IgD-negative memory B cell (primary cell): ENCODE measurements around the gene CXADR. TPM values are rescaled to one million over a fixed set of nuclear protein-coding genes. Genes with fewer than 3 reads are reported as not detected.
A peak's percentile ranks its signal among the peaks of the same experiment; 100 is the strongest.
"Not testable (repeated sequence)": the region's sequence is repeated elsewhere in the genome, so short reads cannot be mapped to it uniquely, and the experiment has no call there.

Source experiments
- H3K27ac Mint-ChIP-seq, 3 donors: one replicate each; pipeline ENCODE4 v1.8.0; 2020 to 2022; ENCODE audit warnings: mild to moderate bottlenecking in 3 of 3, mixed read lengths in 3 of 3, moderate library complexity in 1 of 3
- H3K27me3 Mint-ChIP-seq: one replicate; pipeline ENCODE4 v1.8.0; 2021; ENCODE audit warnings: mixed read lengths
- H3K36me3 Mint-ChIP-seq: one replicate; pipeline ENCODE4 v1.8.0; 2020; ENCODE audit warnings: mild to moderate bottlenecking, mixed read lengths
- H3K4me1 Mint-ChIP-seq, 3 donors: one replicate each; pipeline ENCODE4 v1.8.0; 2020 to 2022; ENCODE audit warnings: mixed read lengths in 3 of 3, mild to moderate bottlenecking in 1 of 3
- H3K4me3 Mint-ChIP-seq, 4 donors: one replicate each; pipeline ENCODE4 v1.8.0; 2020 to 2022; ENCODE audit warnings: mild to moderate bottlenecking in 4 of 4, mixed read lengths in 4 of 4, moderate library complexity in 3 of 4
- H3K9me3 Mint-ChIP-seq, 3 donors: one replicate each; pipeline ENCODE4 v1.8.0; 2020 to 2021; ENCODE audit warnings: mixed read lengths in 3 of 3, mild to moderate bottlenecking in 1 of 3
- polyA plus RNA-seq: library from polyadenylated mRNA; unstranded; fragments of 300-500 nt; fragmentation: Illumina TruSeq; gene quantifications from one replicate; pipeline ENCODE4 v1.2.3, GENCODE V29; 2021

CXADR gene
- polyA plus RNA-seq, 1 donor from 2014 or later, result not detected

GRCh38 chr21:17492415-17493168 is 20.3 kb upstream of the CXADR start:
- H3K36me3 Mint-ChIP-seq, result peaks cover 8% of the 10 kb centered on the region
- peaks cover 4% of the 10 kb centered on the region for H3K27me3 Mint-ChIP-seq
- no peaks in the 10 kb centered on the region for H3K4me1 Mint-ChIP-seq
- no peak overlapping the region for H3K27ac Mint-ChIP-seq
- H3K4me3 Mint-ChIP-seq, result no peak overlapping the region
- H3K9me3 Mint-ChIP-seq, result peaks cover 0 to 4% (median 2%) of the 10 kb centered on the region in 3 donors

GRCh38 chr21:17494051-17494450 is 18.8 kb upstream of the CXADR start:
- no peaks in the 10 kb centered on the region for H3K4me1 Mint-ChIP-seq
- no peak overlapping the region for H3K27ac Mint-ChIP-seq
- H3K27me3 Mint-ChIP-seq, result peaks cover 7% of the 10 kb centered on the region
- H3K4me3 Mint-ChIP-seq, result no peak overlapping the region
- peaks cover 8% of the 10 kb centered on the region for H3K36me3 Mint-ChIP-seq
- H3K9me3 Mint-ChIP-seq, result peaks cover 0 to 4% (median 2%) of the 10 kb centered on the region in 3 donors

DNA sequence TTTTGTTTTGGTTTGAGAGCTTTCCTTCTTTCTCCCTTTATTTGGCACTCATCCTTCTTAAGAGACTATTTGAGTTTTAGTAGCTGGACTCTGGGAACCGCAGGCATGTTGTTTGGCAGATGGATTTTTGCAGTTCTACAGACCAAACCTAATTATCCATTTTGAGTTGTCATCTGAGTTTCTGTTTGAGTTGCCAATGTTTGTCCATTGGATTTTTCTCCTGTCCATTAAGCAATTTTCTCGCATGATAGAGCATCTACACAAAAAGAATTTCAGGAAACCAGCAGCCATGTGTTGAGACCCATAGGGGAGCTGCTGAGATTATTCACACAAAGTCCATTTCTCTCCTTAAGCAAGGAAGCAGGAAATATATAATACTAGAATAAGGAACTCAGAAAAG is 17.2 kb upstream of the CXADR start:
- peaks cover 4% of the 10 kb centered on the region for H3K36me3 Mint-ChIP-seq
- no peaks in the 10 kb centered on the region for H3K4me1 Mint-ChIP-seq
- H3K27ac Mint-ChIP-seq, result no peak overlapping the region

DNA sequence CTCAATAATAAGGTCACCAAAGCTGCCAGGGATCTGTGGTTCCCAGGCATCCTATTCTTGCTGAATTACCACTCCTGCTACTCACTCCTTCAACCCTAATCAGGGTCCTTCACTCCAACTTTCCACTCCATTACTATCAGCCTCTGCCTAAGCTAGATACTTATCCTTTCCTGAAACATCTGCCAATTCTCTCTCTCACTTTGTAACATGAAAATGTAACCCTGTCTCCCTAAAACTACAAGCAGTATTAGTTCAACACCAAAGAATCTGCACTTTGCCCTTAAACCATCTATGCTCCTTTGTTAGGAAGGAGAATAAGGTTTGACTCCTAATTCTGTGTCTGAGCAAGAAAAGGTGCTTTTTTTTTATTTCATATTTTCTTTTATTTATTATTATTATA is 15.5 kb upstream of the CXADR start:
- Mint-ChIP-seq H3K4me3 (no peak overlapping the region), H3K4me1 (no peaks in the 10 kb centered on the region), H3K27ac (no peak overlapping the region), H3K36me3 (peaks cover 2% of the 10 kb centered on the region), H3K27me3 (peaks cover 9% of the 10 kb centered on the region), H3K9me3 (peaks cover 0 to 2% (median 2%) of the 10 kb centered on the region in 3 donors)

More for the DNA sequence above, 17.2 kb upstream of the CXADR start:
- Mint-ChIP-seq H3K4me3 (no peak overlapping the region), H3K9me3 (peaks cover 0 to 2% (median 2%) of the 10 kb centered on the region in 3 donors), H3K27me3 (peaks cover 9% of the 10 kb centered on the region)

DNA sequence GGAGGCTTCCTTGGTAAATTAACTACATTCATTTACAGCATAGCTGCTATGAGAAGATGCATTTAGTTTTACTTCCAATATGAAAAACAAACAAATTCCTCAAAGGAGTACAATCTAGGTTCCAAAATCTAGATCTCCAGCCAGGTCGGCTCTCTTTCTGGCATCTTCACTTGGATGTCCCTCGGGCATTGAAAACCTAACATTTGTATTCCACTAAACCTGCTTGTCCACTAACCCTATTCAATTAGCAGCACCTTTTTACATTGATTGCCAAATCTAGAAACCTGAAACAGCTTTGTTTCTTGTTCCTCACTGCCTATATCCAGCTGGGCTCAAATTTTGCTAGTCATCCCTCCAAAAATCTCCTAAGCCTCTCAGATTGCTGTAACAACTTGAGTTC is 14.3 kb upstream of the CXADR start:
- Mint-ChIP-seq H3K27me3 (peaks cover 7% of the 10 kb centered on the region), H3K4me1 (no peaks in the 10 kb centered on the region), H3K36me3 (peaks cover 2% of the 10 kb centered on the region), H3K27ac (no peak overlapping the region), H3K9me3 (peaks cover 0 to 3% (median under 1%) of the 10 kb centered on the region in 3 donors), H3K4me3 (no peak overlapping the region)

DNA sequence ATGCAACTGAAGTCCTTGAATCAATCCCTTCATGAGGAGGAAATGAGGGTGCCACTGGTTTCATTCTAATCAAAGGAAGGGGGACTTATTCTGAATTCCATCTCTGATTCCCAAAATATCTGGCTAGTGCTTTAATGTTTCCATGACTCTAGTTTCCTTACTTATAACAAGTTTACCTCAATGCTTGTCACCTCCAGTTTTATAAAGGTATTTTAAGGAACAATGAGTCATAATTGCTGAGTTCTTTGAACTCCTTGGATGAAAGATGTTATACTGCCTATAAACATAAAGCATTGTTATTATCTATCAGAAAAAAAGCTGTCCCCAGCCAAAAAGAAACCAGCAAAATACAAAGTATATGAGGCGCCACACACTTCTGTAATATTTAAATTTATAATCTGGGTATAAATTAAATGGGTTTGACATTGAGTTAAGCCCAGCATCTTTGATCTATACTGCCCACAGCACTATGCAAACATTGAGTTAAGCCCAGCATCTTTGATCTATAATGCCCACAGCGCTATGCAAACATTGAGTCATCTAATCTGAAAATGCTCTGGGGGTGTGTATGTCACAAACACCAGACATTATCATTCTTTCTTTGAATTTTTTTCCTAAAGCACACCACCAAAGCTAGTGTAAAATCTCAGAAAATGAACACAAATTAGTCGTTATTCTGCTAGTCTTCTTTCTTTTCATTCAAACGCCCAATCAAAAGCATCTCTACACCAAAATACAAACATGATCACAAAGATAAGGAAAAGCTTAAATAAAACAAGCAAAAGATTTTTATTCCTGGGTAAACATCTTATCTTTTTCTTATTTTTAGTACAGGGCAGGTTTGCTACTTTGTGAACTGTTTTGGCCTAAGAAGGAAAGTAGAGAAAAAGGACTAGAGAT is 11.5 kb upstream of the CXADR start:
- Mint-ChIP-seq H3K4me3 (no peak overlapping the region), H3K9me3 (peaks cover 0 to 3% (median 3%) of the 10 kb centered on the region in 3 donors), H3K36me3 (no peaks in the 10 kb centered on the region), H3K27me3 (peaks cover 7% of the 10 kb centered on the region), H3K27ac (no peak overlapping the region), H3K4me1 (no peaks in the 10 kb centered on the region)

GRCh38 chr21:17502985-17503384 is 9.9 kb upstream of the CXADR start:
- not testable (repeated sequence) for H3K4me1 Mint-ChIP-seq, H3K9me3 Mint-ChIP-seq, H3K27ac Mint-ChIP-seq, H3K4me3 Mint-ChIP-seq, H3K36me3 Mint-ChIP-seq, H3K27me3 Mint-ChIP-seq

GRCh38 chr21:17506951-17507350 is 5.9 kb upstream of the CXADR start:
- H3K9me3 Mint-ChIP-seq, result peaks cover 1 to 6% (median 4%) of the 10 kb centered on the region in 3 donors
- H3K4me3 Mint-ChIP-seq, result no peak overlapping the region
- no peak overlapping the region for H3K27ac Mint-ChIP-seq
- H3K36me3 Mint-ChIP-seq, result peaks cover 2% of the 10 kb centered on the region
- no peaks in the 10 kb centered on the region for H3K27me3 Mint-ChIP-seq
- H3K4me1 Mint-ChIP-seq, result peaks cover under 1 to 4% (median 2%) of the 10 kb centered on the region in 3 donors

- Mint-ChIP-seq H3K4me1 (peaks cover 2 to 7% (median 6%) of the 10 kb centered on the region in 3 donors), H3K9me3 (peaks cover 1 to 6% (median 4%) of the 10 kb centered on the region in 3 donors), H3K4me3 (no peak overlapping the region), H3K27ac (no peak overlapping the region), H3K36me3 (peaks cover 2% of the 10 kb centered on the region), H3K27me3 (peaks cover 3% of the 10 kb centered on the region)
These were observed 5.3 kb upstream of the CXADR start for GRCh38 chr21:17507591-17507990.

GRCh38 chr21:17513214-17514123 is 626 bp downstream of the CXADR start:
- H3K4me3 Mint-ChIP-seq, result peak overlapping the region; percentile 78 to 95 (median 84)
- H3K27me3 Mint-ChIP-seq, result peaks cover 36% of the 10 kb centered on the region
- no peak overlapping the region for H3K27ac Mint-ChIP-seq
- H3K36me3 Mint-ChIP-seq, result peaks cover 4% of the 10 kb centered on the region
- peaks cover 0 to 4% (median 0%) of the 10 kb centered on the region in 3 donors for H3K9me3 Mint-ChIP-seq
- peaks cover 6 to 17% (median 17%) of the 10 kb centered on the region in 3 donors for H3K4me1 Mint-ChIP-seq

DNA sequence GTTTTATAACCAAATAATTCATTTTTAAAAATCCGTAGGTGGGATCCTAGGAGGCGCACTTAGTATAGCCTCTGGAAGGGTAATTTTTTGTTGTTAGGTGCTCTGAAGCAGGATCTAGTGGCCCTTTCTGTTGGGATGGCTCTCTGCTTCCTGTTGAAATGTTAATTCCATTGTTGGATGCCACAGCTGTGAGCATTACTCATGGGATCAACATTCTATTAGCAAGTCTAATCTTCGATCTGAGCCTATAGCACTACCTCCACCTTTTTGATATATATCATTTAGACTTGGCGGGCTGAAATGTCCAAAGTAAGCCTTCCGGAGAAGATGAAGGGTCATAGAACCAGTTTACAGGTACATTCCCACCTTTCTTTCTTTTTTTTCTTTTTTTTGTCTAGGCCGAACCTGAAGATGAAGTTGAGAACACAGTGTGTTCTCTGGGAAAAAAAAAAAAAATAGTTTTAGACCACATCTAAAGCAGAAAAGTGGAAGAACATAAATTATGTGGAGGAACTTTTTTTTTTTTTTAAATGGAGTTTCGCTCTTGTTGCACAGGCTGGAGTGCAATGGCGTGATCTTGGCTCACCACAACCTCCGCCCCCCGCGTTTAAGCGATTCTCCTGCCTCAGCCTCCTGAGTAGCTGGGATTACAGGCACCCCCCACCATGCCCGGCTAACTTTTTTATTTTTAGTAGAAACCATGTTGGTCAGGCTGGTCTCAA is 1.4 kb downstream of the CXADR start:
- H3K27ac Mint-ChIP-seq, result no peak overlapping the region
- peaks cover 41% of the 10 kb centered on the region for H3K27me3 Mint-ChIP-seq
- H3K4me3 Mint-ChIP-seq, result peak overlapping the region; percentile 78 to 95 (median 84)
- peaks cover 6 to 17% (median 17%) of the 10 kb centered on the region in 3 donors for H3K4me1 Mint-ChIP-seq
- peaks cover 0 to 4% (median 0%) of the 10 kb centered on the region in 3 donors for H3K9me3 Mint-ChIP-seq
- H3K36me3 Mint-ChIP-seq, result peaks cover 4% of the 10 kb centered on the region

- Mint-ChIP-seq H3K4me1 (peaks cover 4 to 14% (median 12%) of the 10 kb centered on the region in 3 donors), H3K27me3 (peaks cover 41% of the 10 kb centered on the region)
- not testable (repeated sequence) for H3K4me3 Mint-ChIP-seq, H3K9me3 Mint-ChIP-seq, H3K27ac Mint-ChIP-seq, H3K36me3 Mint-ChIP-seq
These were observed 4.2 kb downstream of the CXADR start for GRCh38 chr21:17517008-17517407.

DNA sequence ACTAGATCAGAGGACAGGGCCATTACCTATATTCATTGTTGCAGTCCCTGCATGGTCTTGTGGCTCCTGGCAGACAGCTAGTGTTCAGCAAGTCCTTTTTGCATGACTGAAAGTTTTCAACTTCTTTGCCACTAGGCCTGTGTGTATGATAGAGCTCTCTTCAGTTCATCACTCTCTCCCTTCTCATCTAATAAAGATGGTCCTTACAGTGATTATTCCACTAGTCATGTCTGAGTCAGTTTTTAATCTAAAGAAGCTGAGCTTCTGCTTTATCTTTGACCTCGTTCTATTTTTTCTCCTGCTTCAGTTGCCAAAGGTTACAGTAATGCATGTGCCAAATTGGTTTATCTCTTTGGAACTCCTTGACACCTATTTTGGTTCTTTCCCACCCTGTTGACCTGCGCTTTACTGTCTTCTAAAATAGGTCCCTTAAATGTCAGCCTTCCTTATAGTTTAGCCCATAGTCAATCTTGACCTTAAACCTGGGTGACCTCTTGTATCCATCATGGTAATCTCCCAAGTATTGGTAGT is 6.4 kb downstream of the CXADR start:
- H3K9me3 Mint-ChIP-seq, result peaks cover 0 to 3% (median 0%) of the 10 kb centered on the region in 3 donors
- peaks cover 29% of the 10 kb centered on the region for H3K27me3 Mint-ChIP-seq
- H3K4me3 Mint-ChIP-seq, result peak overlapping the region in 1 of 4 donors; percentile 41
- peaks cover 2% of the 10 kb centered on the region for H3K36me3 Mint-ChIP-seq
- H3K4me1 Mint-ChIP-seq, result peaks cover under 1 to 1% (median under 1%) of the 10 kb centered on the region in 3 donors
- H3K27ac Mint-ChIP-seq, result no peak overlapping the region
